ENCODE results near the gene PSMD13. TPM values are rescaled to one million over a fixed set of nuclear protein-coding genes. Genes with fewer than 3 reads are reported as not detected.
"Not testable (repeated sequence)": the region's sequence is repeated elsewhere in the genome, so short reads cannot be mapped to it uniquely, and the experiment has no call there.

The PSMD13 gene
- total RNA-seq, 1 donor from 2014 or later = 268 TPM

DNA sequence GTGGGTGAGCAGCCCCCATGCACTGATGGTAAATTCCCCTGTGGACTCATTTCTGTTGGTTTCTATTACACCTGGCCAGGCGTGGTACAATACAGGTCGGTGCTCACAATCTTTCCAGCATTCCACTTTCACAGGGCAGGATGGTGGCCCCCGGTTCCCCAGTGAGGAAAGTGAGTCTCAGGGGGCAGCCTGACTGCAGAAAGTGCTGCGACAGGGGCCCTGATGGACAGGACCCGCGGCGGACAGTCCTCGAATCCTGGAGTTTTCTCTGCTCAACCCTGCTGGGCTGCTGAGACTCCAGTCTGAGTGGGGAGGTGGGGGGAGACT is 49.1 kb downstream of the PSMD13 start:
- DNase-seq (ENCODE audit: low read depth, low spot score) = no peak

DNA sequence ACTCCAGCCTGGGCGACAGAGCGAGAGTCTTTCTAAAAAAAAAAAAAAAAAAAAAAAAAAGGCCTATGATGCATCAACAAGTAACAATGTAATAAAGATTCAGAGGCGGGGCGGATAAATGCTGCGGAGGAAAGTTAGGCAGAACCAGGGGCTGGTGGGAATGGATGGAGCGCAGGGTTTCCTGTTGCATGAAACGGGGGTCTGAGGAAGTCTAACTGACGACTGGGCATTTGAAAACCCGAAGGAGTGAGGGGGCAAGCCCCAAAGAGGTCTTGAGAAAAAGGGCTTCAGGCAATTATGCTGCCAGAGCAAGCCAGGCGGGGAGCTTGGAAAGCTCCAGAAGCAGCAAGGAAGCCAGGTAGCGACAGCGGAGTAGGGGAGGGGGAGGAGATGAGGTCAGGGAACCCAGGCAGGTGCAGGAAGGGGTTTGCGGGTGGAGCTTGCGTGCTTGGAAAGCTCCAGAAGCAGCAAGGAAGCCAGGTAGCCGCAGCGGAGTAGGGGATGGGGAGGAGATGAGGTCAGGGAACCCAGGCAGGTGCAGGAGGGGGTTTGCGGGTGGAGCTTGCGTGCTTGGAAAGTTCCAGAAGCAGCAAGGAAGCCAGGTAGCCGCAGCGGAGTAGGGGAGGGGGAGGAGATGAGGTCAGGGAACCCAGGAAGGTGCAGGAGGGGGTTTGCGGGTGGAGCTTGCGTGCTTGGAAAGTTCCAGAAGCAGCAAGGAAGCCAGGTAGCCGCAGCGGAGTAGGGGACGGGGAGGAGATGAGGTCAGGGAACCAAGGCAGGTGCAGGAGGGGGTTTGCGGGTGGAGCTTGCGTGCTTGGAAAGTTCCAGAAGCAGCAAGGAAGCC is 50.4 kb downstream of the PSMD13 start:
- DNase-seq (ENCODE audit: low read depth, low spot score) = not testable (repeated sequence)

DNA sequence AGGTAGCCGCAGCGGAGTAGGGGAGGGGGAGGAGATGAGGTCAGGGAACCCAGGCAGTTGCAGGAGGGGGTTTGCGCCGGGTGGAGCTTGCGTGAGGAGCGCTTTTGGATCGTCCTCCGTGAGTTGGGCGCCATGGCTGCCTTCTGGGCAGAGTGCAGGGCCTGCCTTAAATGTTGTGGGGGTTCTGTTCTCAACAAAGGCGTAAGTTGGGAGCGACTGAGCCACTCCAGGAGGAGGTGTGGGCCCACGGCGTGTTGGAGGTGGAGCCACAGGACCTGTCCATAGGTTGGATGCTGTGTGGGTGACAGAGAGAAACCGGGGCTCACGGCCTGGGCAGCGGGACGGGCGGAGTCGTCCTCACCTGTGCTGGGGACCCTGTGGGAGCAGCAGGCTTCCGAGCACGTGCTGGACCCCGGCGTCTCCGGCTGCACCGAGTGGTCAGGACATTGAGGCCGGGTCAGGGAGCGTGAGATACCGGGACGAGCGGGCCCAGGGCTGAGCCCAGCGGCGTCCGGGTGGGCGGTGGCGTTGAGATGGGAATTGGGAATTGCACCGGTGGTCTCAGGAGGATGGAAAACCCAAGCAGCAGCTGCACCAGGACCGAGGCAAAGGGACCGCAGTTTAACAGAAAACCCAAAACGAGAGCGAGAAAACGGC is 51.2 kb downstream of the PSMD13 start:
- DNase-seq (ENCODE audit: low read depth, low spot score) = no peak

DNA sequence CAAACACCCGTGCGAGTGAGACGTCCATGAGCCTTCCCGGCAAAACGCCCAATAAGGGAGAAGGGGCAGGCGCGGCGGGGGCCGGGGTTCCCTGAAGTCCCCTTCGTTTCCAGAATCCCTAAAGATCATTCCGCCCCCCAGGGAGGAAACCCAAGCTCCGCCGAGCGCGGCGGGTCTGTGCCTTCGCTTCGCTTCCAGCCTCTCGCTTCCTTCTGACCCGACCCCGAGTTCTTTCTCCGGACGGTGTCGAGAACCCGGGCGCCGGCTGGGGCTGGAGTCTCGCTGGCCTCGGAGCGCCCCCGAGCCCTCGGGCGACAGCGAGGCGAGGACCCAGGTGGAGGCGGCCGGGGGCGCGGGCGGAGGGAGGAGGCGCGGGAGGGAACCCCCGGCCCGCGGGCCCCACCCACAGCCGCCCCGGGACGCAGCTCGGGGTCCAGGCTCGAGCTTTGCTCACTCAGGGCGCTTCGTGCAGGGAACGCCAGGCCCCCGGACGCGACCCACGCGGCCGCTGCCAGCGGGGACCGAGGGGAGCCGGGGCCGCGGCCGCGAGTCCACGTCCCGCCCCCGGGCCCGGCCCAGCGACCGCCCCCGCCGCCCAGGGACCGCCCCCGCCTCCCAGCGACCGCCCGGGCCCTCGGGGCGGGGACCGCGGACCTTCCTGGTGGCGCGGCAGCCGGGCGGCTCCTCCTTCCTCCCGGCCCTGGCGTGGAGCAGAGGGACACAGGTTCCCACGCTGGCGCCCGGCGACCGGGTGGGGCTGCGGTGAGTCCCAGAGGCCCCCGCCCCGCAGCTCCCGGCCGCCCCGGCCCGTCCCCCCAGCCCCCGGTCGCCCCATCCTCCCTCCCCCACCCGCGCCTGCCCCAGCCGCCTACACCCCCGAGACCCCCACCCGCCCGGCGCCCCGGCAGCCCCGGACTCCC is 52.0 kb downstream of the PSMD13 start, which contains the start of gene PGGHG:
PGGHG (plus strand) TSS at position 649 of the 920 bp plus-strand sequence. CDS start 691 bp downstream, outside the sequence.
- DNase-seq (ENCODE audit: low read depth, low spot score) = no peak

DNA sequence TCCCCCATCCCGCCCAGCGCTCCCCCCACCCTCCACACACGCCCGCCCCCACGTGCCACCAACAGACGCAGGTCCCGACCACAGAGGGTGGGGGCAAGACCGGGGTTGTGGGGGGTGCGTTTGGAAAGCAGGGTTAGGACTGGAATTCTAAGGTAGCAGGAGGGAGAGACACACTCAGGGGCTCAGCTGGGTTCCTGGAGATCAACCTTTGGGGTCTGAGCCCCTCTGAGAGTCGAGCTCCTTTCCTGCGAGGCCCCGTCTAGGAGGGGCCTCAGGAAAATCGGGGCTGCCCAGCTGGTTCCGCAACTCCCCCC is 52.6 kb downstream of the PSMD13 start:
- no peak for DNase-seq (ENCODE audit: low read depth, low spot score)

DNA sequence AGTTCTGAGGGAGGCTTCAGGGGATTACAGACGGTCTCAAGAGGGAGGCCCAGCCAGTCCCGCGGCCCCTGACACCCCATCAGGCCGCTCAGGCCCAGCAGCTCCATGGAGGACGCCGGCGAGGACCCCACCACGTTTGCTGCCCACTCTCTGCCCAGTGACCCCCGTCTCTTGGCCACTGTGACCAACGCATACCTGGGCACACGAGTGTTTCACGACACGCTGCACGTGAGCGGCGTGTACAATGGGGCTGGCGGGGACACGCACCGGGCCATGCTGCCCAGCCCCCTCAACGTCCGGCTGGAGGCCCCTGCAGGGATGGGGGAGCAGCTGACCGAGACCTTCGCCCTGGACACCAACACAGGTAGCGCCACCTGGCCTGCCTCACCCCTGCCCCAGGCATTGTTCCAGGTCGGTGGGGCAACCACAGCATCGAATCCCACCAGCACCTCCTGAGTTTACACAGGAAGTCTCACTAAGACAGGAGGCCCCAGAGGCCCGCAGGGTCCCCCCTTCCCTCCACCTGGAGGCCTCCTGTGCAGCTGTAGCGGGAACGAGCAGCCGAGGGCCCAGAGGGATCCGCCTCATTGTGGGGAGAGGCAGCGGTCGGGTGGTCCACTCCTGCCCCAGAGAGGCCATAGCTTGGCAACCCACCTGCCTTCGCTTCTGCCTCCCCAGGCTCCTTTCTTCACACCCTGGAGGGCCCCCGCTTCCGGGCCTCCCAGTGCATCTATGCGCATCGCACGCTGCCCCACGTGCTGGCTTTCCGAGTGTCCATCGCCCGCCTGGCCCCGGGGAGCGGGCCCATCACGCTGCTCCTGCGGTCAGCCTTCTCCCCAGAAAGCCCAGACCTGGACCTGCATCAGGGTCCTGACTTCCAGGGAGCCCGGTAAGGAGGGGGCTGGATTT is 53.2 kb downstream of the PSMD13 start:
- no peak for DNase-seq (ENCODE audit: low read depth, low spot score)

DNA sequence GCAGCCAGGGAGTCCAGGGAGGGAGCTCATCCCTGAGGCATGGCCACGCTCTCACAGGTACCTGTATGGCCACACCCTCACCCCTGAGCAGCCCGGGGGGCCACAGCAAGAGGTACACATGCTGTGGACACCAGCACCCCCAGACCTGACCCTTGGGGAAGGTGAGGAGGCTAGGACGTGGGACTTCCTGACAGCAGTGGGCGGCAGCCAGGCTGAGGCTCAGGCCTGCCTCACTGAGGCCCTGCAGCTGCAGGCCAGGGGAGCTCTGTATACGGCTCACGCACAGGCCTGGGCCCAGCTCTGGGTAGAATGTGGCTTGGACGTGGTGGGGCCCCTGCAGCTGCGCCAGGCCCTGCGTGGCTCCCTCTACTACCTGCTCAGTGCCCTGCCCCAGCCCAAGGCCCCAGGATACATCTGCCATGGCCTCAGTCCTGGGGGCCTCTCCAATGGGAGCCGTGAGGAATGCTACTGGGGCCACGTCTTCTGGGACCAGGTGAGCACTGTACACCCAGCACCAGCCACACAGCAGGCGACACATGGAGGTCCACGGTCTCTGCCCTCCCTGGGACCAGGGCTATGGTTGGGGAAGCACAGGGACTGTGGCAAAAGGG is 54.0 kb downstream of the PSMD13 start:
- DNase-seq (ENCODE audit: low read depth, low spot score) = no peak

DNA sequence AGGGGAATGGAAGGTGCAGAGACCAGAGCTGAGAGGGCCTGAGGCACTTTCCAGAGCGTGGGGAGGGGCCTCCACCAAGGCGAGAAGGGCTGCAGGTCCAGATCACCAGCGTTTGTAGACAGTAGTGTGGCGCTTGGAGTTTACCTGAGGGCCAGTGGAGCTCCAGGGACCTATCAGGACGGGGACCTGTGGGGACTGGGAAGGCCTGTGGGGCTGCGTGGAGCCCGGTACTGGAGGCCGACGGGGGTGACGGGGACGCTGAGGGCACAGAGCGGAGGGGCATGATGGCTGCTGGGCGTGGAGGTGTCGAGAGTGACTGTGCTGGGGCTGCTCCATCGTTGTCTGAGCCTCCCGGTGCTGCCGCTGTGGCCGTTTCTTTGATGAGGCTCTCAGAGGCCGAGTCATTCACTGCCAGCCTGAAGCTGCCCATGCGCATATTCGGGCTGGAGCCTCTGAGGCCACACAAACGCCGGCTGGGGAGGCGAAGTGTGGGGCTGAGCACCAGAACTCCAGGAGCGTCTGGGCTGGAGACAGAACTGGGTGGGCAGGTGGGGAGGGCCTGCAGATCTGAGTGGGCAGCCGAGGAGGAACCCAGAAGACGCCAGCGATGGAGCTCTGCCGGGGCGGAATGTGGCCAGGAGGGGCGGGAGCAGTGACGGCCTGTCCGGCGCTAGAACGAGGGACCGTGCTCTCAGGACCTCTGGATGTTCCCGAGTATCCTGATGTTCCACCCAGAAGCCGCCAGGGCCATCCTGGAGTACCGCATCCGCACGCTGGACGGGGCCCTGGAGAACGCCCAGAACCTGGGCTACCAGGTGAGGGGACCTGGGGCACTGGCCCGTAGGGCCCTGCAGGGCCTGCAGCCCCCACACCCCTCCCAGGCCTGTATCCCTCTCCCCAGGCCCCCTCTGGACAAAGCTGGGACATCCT is 54.8 kb downstream of the PSMD13 start:
- DNase-seq (ENCODE audit: low read depth, low spot score) = no peak

DNA sequence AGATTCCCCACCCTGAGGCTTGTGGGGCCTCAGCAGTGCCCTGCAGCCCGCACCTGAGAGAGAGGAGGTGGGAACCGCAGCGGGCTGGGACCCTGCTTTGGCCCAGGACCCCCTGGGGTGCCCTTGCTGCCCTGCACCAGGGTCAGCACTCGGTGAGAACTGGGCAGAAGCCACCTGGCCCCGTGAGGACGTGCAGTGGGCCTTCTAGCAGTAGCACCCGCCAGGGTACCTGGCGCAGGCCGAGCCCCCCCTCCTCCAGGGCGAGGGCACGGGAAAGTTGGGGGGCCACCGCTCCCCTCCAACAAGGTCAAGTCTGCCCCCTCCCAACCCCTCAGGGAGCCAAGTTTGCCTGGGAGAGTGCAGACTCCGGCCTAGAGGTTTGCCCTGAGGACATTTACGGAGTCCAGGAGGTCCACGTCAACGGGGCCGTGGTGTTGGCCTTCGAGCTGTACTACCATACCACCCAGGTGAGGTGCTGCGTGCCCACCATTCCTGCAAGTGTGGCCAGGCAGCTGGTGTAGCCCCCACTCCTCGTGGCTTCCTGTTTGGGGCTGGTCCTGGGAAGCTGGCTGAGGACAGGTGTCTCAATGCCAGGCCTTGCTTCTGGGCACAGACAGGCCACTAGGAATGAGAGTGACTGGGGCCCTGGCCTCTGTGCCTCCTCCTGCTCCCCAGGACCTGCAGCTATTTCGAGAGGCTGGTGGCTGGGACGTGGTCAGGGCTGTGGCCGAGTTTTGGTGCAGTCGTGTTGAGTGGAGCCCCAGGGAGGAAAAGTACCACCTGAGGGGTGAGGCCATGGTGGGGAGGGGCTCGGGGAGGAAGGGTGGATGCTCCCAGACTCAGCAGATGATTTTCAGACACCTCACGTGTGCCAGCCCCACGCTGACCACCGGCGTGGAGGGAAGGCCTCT is 55.7 kb downstream of the PSMD13 start:
- DNase-seq (ENCODE audit: low read depth, low spot score) = no peak

DNA sequence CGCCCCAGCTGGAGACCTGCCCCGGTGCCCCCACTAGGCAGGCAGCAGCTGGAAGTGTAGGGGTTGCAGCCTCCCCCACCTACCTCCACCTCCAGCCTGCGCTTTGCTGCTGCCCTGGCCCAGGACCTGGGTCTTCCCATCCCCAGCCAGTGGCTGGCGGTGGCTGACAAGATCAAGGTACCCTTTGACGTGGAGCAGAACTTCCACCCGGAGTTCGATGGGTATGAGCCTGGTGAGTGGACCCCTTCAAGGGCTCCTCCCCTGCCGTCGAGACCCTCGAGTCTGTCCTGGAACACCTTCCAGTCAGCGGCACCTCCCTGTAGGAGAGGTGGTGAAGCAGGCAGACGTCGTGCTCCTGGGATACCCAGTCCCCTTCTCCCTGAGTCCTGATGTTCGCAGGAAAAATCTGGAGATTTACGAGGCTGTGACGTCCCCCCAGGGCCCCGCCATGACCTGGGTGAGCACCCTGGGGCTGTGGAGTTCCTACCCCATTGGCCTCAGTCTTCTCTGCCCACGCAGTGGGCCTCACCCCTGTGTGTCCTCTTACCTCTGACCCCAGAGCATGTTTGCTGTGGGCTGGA is 56.6 kb downstream of the PSMD13 start:
- no peak for DNase-seq (ENCODE audit: low read depth, low spot score)

DNA sequence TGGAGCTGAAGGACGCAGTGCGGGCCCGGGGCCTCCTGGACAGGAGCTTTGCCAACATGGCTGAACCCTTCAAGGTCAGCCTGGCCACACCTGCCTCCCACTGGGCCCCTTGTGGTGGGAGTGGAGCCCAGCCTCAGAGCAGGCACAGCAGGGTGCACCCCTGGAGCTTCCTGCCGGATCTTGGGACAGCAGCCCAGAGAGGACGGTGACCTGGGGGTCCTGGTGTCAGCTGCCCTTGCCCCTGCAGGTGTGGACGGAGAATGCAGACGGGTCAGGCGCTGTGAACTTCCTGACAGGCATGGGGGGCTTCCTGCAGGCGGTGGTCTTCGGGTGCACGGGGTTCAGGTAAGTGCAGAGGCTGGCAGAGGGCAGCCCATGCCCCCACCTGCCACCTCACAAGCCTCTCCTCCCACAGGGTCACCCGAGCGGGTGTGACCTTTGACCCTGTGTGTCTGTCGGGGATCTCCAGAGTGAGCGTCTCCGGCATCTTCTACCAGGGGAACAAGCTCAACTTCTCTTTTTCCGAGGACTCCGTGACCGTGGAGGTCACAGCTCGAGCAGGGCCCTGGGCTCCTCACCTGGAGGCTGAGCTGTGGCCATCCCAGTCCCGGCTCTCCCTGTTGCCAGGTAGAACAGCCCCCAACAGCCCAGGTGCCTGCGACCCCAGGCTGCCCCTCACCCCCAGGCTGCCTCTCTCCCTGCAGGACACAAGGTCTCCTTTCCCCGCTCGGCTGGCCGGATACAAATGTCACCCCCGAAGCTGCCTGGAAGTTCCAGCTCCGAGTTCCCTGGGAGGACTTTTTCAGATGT is 57.3 kb downstream of the PSMD13 start:
- no peak for DNase-seq (ENCODE audit: low read depth, low spot score)

DNA sequence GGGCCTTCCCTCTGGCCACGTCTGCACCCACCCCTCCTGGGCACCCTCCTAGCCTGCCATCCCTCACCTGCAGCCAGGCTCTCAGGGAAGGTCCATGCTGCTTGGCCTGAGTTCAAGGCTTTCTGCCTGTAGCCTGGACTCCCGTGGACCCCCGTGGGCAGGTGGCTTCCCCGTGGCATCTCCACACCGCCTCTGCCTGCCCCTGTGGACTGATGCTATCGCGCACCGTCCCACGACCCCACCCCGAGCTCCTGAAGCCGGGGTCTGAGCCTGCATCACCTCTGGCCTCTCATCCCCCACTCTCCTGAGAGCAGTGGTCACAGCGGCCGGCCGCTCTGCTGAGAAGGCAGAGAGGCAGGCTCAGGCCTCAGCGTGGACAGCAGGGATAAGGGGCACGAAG is 58.0 kb downstream of the PSMD13 start:
- no peak for DNase-seq (ENCODE audit: low read depth, low spot score)

DNA sequence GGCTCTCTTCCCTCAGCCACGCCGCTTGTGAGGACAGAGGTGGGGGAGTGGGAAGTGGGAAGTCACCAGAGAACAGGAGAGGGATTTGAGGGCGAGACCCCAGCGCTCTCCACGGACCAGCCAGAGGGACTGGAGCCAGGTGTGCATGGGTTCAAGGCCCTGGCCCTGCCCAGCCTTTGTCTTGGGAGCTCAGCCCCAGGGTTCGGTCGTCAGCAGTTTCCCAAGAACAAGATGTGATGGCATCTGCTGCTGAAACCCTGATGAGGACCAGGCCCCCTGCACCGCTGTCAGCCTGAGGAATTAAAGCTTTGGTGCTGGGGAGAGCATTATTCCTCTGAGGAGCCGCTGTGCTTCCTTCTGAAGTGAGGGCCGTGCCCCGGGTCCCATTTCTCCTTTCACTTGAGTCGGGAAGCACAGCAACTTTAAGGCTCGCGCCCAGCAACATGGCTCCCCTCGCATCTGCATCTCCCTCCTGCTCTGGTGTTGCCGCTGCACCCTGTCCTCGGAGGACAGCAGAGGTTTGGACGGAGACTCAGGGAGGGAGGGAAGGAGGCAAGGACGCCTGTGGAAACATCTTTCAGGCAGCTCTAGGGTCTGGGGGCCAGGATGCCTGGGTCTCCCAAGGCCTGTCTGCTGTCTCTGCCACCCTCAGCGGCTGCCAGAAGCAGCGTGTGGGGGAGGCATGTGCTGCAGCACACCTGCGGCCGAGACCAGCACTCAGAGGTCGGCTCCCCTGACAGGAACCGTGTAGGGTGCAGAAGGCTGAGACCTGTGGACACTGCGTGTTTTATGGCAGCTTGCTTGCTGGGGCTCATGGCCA is 58.8 kb downstream of the PSMD13 start:
- no peak for DNase-seq (ENCODE audit: low read depth, low spot score)

DNA sequence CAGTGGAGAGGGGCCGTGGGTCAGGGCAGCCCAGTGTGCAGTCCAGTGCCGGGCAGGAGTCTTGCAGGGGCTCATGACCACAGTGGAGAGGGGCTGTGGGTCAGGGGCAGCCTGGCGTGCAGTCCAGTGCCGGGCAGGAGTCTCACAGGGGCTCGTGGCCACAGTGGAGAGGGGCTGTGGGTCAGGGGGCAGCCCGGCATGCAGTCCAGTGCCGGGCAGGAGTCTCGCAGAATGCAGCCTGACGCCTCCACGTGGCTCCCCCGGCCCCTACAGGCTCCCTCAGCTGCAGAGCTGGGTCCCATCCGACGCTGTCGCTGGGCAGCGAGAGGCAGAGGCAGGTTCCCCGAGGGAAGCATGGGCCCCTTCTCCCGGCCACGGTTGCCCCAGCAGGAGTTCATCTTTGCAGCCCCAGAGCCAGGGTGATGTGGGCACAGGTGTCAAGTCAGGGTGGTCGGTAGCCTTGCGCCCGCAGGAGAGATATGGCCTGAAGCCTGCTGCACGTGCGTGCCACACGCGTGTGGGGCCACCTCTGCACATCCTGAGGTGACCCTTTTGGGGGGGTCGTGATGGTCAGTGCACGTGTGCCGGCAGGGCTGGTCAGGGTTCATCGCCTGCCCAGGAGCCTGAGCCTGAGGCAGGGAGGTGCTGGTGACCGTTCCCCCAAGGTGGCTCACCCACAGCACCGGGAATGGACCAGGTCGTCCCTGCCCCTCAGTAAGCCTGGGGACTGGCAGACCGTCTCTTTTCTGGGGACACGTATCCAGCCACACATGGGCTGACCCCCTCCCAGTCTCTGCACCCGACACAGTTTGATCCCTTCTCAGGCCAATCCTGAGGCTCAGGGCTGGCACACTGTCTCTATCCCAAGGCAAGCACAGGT is 59.6 kb downstream of the PSMD13 start:
- DNase-seq (ENCODE audit: low read depth, low spot score) = no peak

DNA sequence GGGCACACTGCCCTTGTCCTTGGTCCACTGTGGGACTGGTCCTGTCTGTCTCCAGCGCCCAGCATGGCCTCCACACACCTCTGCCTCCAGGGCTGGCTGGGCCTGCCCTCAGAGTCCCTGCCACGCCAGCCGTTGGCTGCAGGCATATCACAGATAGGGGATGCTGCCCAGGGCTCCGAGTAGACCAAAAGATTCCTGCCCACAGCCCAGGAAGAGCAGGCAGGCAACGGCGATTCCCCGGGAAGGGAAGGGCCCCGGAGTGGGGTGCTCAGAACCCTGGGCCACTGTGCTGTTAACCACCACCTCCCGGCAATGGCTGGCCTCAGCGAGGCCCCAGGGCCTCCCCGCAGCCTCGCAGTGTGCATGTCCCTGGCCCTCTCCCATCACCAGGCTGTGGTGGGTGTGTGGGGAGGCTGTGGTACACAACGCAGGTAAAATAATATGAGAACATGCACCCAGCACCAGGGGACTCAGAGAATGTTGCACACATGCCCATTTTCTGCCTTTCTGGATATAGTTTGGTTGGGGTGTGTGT is 60.3 kb downstream of the PSMD13 start:
- DNase-seq (ENCODE audit: low read depth, low spot score) = no peak
